Measurements from ENCODE around the gene ENOX1.

ENOX1 gene

GRCh38 chr13:43232873-43233265 lies 553.9 kb downstream of the ENOX1 start:
- no peak overlapping the region for H3K27ac ChIP-seq (ENCODE audit: low read depth, low read length)

GRCh38 chr13:43232144-43232872 lies 554.5 kb downstream of the ENOX1 start:
- no peaks in the 10 kb centered on the region for H3K9me3 ChIP-seq (ENCODE audit: insufficient read depth, low read depth, low read length)
- H4K12ac ChIP-seq (ENCODE audit: low read depth, low read length): no peak overlapping the region
- H2BK12ac ChIP-seq (ENCODE audit: low read length): no peak overlapping the region
- no peak overlapping the region for H4K8ac ChIP-seq (ENCODE audit: low read depth, low read length)
- no peak overlapping the region for H2AK5ac ChIP-seq (ENCODE audit: low read length)
- H3K36me3 ChIP-seq (ENCODE audit: control insufficient read depth in 1 of 2, insufficient read depth in 2 of 2, low read length in 2 of 2): no peaks in the 10 kb centered on the region
- no peaks in the 10 kb centered on the region for H3K27me3 ChIP-seq (ENCODE audit: insufficient read depth, low read length)
- no peak overlapping the region for H2BK120ac ChIP-seq (ENCODE audit: insufficient read depth, low read length, poor library complexity)
- H4K91ac ChIP-seq (ENCODE audit: low read depth, low read length): no peak overlapping the region
- no peaks in the 10 kb centered on the region for H3K4me1 ChIP-seq (ENCODE audit: control insufficient read depth in 1 of 2, insufficient read depth in 2 of 2, low read length in 2 of 2)
- H3K79me1 ChIP-seq (ENCODE audit: low read length): no peaks in the 10 kb centered on the region
- no peak overlapping the region for H2BK5ac ChIP-seq (ENCODE audit: low read depth, low read length, poor library complexity)
- no peak overlapping the region for H3K9ac ChIP-seq (ENCODE audit: low read length)
- DNase-seq: no peak
- H3K27ac ChIP-seq (ENCODE audit: low read depth, low read length): no peak overlapping the region
- H3K18ac ChIP-seq (ENCODE audit: low read length): no peak overlapping the region
- no peak overlapping the region for H3K4ac ChIP-seq (ENCODE audit: low read depth, low read length)
- no peak overlapping the region for H3K4me2 ChIP-seq (ENCODE audit: low read length)
- H3K23ac ChIP-seq (ENCODE audit: low read length): no peak overlapping the region
- no peak overlapping the region for H3K4me3 ChIP-seq (ENCODE audit: low read depth, low read length)
- H3K14ac ChIP-seq (ENCODE audit: low read length): no peak overlapping the region
- H2AFZ ChIP-seq (ENCODE audit: insufficient read depth, low read length, poor library complexity): no peak overlapping the region
- H3K79me2 ChIP-seq (ENCODE audit: control insufficient read depth, insufficient read depth, low read length, poor library complexity): no peaks in the 10 kb centered on the region
- no CpG with 5 or more reads among the region's 5 CpGs for WGBS (ENCODE audit: extremely low coverage, insufficient coverage, insufficient read length)

More at GRCh38 chr13:43232873-43233265, 553.9 kb downstream of the ENOX1 start:
- Histone ChIP-seq H4K91ac (ENCODE audit: low read depth, low read length) (no peak overlapping the region), H3K4me2 (ENCODE audit: low read length) (no peak overlapping the region), H3K27me3 (ENCODE audit: insufficient read depth, low read length) (no peaks in the 10 kb centered on the region), H3K4ac (ENCODE audit: low read depth, low read length) (no peak overlapping the region), H3K79me2 (ENCODE audit: control insufficient read depth, insufficient read depth, low read length, poor library complexity) (no peaks in the 10 kb centered on the region), H2BK120ac (ENCODE audit: insufficient read depth, low read length, poor library complexity) (no peak overlapping the region), H3K4me1 (ENCODE audit: control insufficient read depth in 1 of 2, insufficient read depth in 2 of 2, low read length in 2 of 2) (no peaks in the 10 kb centered on the region), H4K8ac (ENCODE audit: low read depth, low read length) (no peak overlapping the region), H2BK5ac (ENCODE audit: low read depth, low read length, poor library complexity) (no peak overlapping the region), H3K36me3 (ENCODE audit: control insufficient read depth in 1 of 2, insufficient read depth in 2 of 2, low read length in 2 of 2) (no peaks in the 10 kb centered on the region), H3K9me3 (ENCODE audit: insufficient read depth, low read depth, low read length) (no peaks in the 10 kb centered on the region), H3K18ac (ENCODE audit: low read length) (no peak overlapping the region), H2BK12ac (ENCODE audit: low read length) (no peak overlapping the region), H3K14ac (ENCODE audit: low read length) (no peak overlapping the region), H2AFZ (ENCODE audit: insufficient read depth, low read length, poor library complexity) (no peak overlapping the region), H3K23ac (ENCODE audit: low read length) (no peak overlapping the region), H3K4me3 (ENCODE audit: low read depth, low read length) (no peak overlapping the region), H3K79me1 (ENCODE audit: low read length) (no peaks in the 10 kb centered on the region), H4K12ac (ENCODE audit: low read depth, low read length) (no peak overlapping the region), H3K9ac (ENCODE audit: low read length) (no peak overlapping the region), H2AK5ac (ENCODE audit: low read length) (no peak overlapping the region)
- no peak for DNase-seq
- no CpG with 5 or more reads among the region's 1 CpG for WGBS (ENCODE audit: extremely low coverage, insufficient coverage, insufficient read length)

- H4K12ac ChIP-seq (ENCODE audit: low read depth, low read length): no peak overlapping the region
- no peak overlapping the region for H3K27ac ChIP-seq (ENCODE audit: low read depth, low read length)
- H3K79me1 ChIP-seq (ENCODE audit: low read length): no peaks in the 10 kb centered on the region
- H2BK5ac ChIP-seq (ENCODE audit: low read depth, low read length, poor library complexity): no peak overlapping the region
- no peak for DNase-seq
- H3K27me3 ChIP-seq (ENCODE audit: insufficient read depth, low read length): no peaks in the 10 kb centered on the region
- no peaks in the 10 kb centered on the region for H3K79me2 ChIP-seq (ENCODE audit: control insufficient read depth, insufficient read depth, low read length, poor library complexity)
- no peaks in the 10 kb centered on the region for H3K9me3 ChIP-seq (ENCODE audit: insufficient read depth, low read depth, low read length)
- H3K18ac ChIP-seq (ENCODE audit: low read length): no peak overlapping the region
- no peak overlapping the region for H4K8ac ChIP-seq (ENCODE audit: low read depth, low read length)
- H3K4me3 ChIP-seq (ENCODE audit: low read depth, low read length): no peak overlapping the region
- no peak overlapping the region for H3K4me2 ChIP-seq (ENCODE audit: low read length)
- no peaks in the 10 kb centered on the region for H3K36me3 ChIP-seq (ENCODE audit: control insufficient read depth in 1 of 2, insufficient read depth in 2 of 2, low read length in 2 of 2)
- H2AFZ ChIP-seq (ENCODE audit: insufficient read depth, low read length, poor library complexity): no peak overlapping the region
- H3K9ac ChIP-seq (ENCODE audit: low read length): no peak overlapping the region
- H3K4me1 ChIP-seq (ENCODE audit: control insufficient read depth in 1 of 2, insufficient read depth in 2 of 2, low read length in 2 of 2): no peaks in the 10 kb centered on the region
- H2BK120ac ChIP-seq (ENCODE audit: insufficient read depth, low read length, poor library complexity): no peak overlapping the region
- H3K23ac ChIP-seq (ENCODE audit: low read length): no peak overlapping the region
- H4K91ac ChIP-seq (ENCODE audit: low read depth, low read length): no peak overlapping the region
- no peak overlapping the region for H2AK5ac ChIP-seq (ENCODE audit: low read length)
- no peak overlapping the region for H3K4ac ChIP-seq (ENCODE audit: low read depth, low read length)
- H2BK12ac ChIP-seq (ENCODE audit: low read length): no peak overlapping the region
- WGBS (ENCODE audit: extremely low coverage, insufficient coverage, insufficient read length): no CpG with 5 or more reads among the region's 3 CpGs
- no peak overlapping the region for H3K14ac ChIP-seq (ENCODE audit: low read length)
Observed at GRCh38 chr13:43230989-43231388, 555.8 kb downstream of the ENOX1 start.

- H3K79me1 ChIP-seq (ENCODE audit: low read length): no peaks in the 10 kb centered on the region
- no peak overlapping the region for H3K18ac ChIP-seq (ENCODE audit: low read length)
- DNase-seq: no peak
- H3K9ac ChIP-seq (ENCODE audit: low read length): no peak overlapping the region
- H3K4me1 ChIP-seq (ENCODE audit: control insufficient read depth in 1 of 2, insufficient read depth in 2 of 2, low read length in 2 of 2): no peaks in the 10 kb centered on the region
- no peak overlapping the region for H3K27ac ChIP-seq (ENCODE audit: low read depth, low read length)
- no peaks in the 10 kb centered on the region for H3K27me3 ChIP-seq (ENCODE audit: insufficient read depth, low read length)
- no peak overlapping the region for H3K4me2 ChIP-seq (ENCODE audit: low read length)
- no peak overlapping the region for H4K91ac ChIP-seq (ENCODE audit: low read depth, low read length)
- H2AFZ ChIP-seq (ENCODE audit: insufficient read depth, low read length, poor library complexity): no peak overlapping the region
- H2BK12ac ChIP-seq (ENCODE audit: low read length): no peak overlapping the region
- no peak overlapping the region for H3K4me3 ChIP-seq (ENCODE audit: low read depth, low read length)
- H3K4ac ChIP-seq (ENCODE audit: low read depth, low read length): no peak overlapping the region
- H2BK120ac ChIP-seq (ENCODE audit: insufficient read depth, low read length, poor library complexity): no peak overlapping the region
- no peak overlapping the region for H2BK5ac ChIP-seq (ENCODE audit: low read depth, low read length, poor library complexity)
- H3K79me2 ChIP-seq (ENCODE audit: control insufficient read depth, insufficient read depth, low read length, poor library complexity): no peaks in the 10 kb centered on the region
- no peak overlapping the region for H2AK5ac ChIP-seq (ENCODE audit: low read length)
- H4K12ac ChIP-seq (ENCODE audit: low read depth, low read length): no peak overlapping the region
- H3K36me3 ChIP-seq (ENCODE audit: control insufficient read depth in 1 of 2, insufficient read depth in 2 of 2, low read length in 2 of 2): no peaks in the 10 kb centered on the region
- H3K9me3 ChIP-seq (ENCODE audit: insufficient read depth, low read depth, low read length): no peaks in the 10 kb centered on the region
- H3K23ac ChIP-seq (ENCODE audit: low read length): no peak overlapping the region
- no CpG with 5 or more reads among the region's 3 CpGs for WGBS (ENCODE audit: extremely low coverage, insufficient coverage, insufficient read length)
- H4K8ac ChIP-seq (ENCODE audit: low read depth, low read length): no peak overlapping the region
- no peak overlapping the region for H3K14ac ChIP-seq (ENCODE audit: low read length)
Observed at GRCh38 chr13:43229506-43229905, 557.3 kb downstream of the ENOX1 start.
